ENCODE measurements around the gene EXOC7. TPM values are rescaled to one million over a fixed set of nuclear protein-coding genes. Genes with fewer than 3 reads are reported as not detected.
A peak's percentile ranks its signal among the peaks of the same experiment; 100 is the strongest.

The EXOC7 gene
- total RNA-seq, 2 experiments from 2014 or later, result 88.1 to 90.6 TPM

DNA sequence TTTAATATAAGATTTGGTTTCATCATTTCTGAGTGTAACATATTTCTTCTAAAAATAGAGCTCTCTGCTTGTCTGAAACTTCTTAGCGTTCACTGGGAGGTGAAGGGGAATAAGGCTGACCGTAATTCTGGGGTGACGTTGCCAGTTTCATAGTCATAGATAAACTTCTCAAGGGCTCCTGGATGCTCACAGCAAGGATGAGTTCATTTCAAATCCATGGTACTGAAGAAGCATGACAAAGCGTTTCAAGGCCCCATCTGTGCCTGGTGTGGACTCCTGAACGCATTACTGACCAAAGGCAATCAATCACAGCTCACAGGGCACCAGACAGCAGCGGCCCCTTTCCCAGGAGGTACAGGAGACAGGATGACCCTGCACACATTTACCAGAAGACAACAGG is 64.5 kb downstream of the EXOC7 start:
- peaks cover 61% of the 10 kb centered on the region for H3K36me3 ChIP-seq (ENCODE audit: insufficient read depth, low read length)
- Mint-ChIP-seq H3K4me3 (no peak overlapping the region), H3K4me1 (ENCODE audit: low read depth) (no peaks in the 10 kb centered on the region), H3K36me3 (ENCODE audit: low read depth) (peaks cover 62% of the 10 kb centered on the region), H3K27ac (no peak overlapping the region), H3K27me3 (no peaks in the 10 kb centered on the region), H3K9me3 (no peaks in the 10 kb centered on the region)
- ChIA-PET CTCF (no interaction called here), POLR2A (no interaction called here)
- no peaks in the 10 kb centered on the region for H3K27me3 ChIP-seq (ENCODE audit: control insufficient read depth in 1 of 2, insufficient read depth in 2 of 2, low read length in 2 of 2)
- DNase-seq (no peak), ATAC-seq (ENCODE audit: poor library complexity) (no peak)
- no peaks in the 10 kb centered on the region for H3K4me1 ChIP-seq (ENCODE audit: insufficient read depth, low read length)
- H3K9me3 ChIP-seq (ENCODE audit: control insufficient read depth in 1 of 2, insufficient read depth in 1 of 2, low read length in 2 of 2), result no peaks in the 10 kb centered on the region
- H3K4me3 ChIP-seq (ENCODE audit: low read length), result no peak overlapping the region
- no peak overlapping the region for H3K27ac ChIP-seq (ENCODE audit: low read depth in 1 of 2, low read length in 2 of 2)
- TF ChIP-seq, protein P1, sequence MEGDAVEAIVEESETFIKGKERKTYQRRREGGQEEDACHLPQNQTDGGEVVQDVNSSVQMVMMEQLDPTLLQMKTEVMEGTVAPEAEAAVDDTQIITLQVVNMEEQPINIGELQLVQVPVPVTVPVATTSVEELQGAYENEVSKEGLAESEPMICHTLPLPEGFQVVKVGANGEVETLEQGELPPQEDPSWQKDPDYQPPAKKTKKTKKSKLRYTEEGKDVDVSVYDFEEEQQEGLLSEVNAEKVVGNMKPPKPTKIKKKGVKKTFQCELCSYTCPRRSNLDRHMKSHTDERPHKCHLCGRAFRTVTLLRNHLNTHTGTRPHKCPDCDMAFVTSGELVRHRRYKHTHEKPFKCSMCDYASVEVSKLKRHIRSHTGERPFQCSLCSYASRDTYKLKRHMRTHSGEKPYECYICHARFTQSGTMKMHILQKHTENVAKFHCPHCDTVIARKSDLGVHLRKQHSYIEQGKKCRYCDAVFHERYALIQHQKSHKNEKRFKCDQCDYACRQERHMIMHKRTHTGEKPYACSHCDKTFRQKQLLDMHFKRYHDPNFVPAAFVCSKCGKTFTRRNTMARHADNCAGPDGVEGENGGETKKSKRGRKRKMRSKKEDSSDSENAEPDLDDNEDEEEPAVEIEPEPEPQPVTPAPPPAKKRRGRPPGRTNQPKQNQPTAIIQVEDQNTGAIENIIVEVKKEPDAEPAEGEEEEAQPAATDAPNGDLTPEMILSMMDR (IDR thresholded peaks at IDR 0.05), result no peak
- intact Hi-C loops (cut with DNase I, micrococcal nuclease), result no loop called here

DNA sequence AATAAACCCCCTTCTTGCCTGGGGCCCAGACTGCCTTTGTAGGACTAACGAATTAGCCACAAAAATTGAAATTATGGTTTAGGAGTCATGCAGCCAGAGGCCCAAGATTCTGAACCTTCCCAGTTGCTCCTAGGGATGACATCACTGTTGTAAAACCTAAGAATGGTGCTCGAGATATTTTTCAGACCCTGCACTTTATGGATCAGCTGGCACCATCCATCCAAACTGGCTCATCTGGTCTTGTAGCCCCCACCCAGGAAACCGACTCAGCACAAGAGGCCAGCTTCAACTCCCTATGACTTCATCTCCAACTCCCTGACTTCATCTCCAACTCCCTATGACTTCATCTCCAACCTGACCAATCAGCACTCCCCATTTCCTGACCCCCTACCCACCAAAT is 65.5 kb downstream of the EXOC7 start:
- Mint-ChIP-seq H3K36me3 (ENCODE audit: low read depth) (peaks cover 51% of the 10 kb centered on the region), H3K27ac (peak overlapping the region; percentile 24), H3K4me3 (no peak overlapping the region), H3K9me3 (no peaks in the 10 kb centered on the region), H3K4me1 (ENCODE audit: low read depth) (no peaks in the 10 kb centered on the region), H3K27me3 (no peaks in the 10 kb centered on the region)
- intact Hi-C loops (cut with DNase I, micrococcal nuclease), result no loop called here
- Histone ChIP-seq H3K27ac (ENCODE audit: low read depth in 1 of 2, low read length in 2 of 2) (no peak overlapping the region), H3K4me3 (ENCODE audit: low read length) (no peak overlapping the region), H3K27me3 (ENCODE audit: control insufficient read depth in 1 of 2, insufficient read depth in 2 of 2, low read length in 2 of 2) (no peaks in the 10 kb centered on the region), H3K4me1 (ENCODE audit: insufficient read depth, low read length) (no peaks in the 10 kb centered on the region), H3K9me3 (ENCODE audit: control insufficient read depth in 1 of 2, insufficient read depth in 1 of 2, low read length in 2 of 2) (no peaks in the 10 kb centered on the region), H3K36me3 (ENCODE audit: insufficient read depth, low read length) (peaks cover 50% of the 10 kb centered on the region)
- POLR2A ChIA-PET, result no interaction called here
- ATAC-seq (ENCODE audit: poor library complexity) (no peak), DNase-seq (no peak)
- CTCF ChIA-PET, result no interaction called here
- TF ChIP-seq, protein P1 (IDR thresholded peaks at IDR 0.05), result no peak

DNA sequence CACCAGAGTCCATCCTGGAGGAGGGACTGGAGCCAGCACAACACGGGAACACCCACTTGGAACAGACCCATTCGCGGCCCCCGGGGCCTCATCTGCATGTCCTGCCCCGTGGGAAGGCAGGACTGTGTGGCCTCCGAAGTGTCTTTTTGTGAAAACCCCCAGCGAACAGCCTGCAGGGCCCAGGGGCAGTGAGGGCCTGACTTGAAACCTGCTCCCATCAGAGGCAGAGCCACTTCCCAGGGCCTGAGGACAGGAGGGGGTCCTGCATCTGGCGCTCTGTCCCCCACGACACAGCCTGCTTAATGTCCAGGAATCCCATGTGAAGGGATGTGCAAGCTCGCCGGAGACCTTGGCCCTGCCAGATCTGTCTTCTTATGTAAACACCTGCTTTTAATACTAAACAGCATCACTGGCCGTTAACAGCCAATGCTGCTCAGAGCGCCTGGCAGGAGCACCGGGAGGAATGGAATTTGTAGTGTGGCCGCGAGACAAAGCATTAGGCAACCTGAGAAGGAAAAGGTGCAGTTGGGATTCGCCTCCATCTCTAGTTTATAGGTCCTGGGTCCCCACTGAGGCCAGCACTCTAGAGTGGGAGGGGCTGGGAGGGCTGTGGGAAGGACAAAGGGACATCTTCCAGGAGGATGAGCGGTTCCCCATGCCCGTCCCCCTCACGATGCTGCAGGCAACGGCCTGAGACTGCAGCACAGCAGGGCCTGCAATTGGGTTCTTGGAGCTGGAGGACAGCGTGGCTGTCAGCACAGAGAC is 66.9 kb downstream of the EXOC7 start:
- DNase-seq (no peak), ATAC-seq (ENCODE audit: poor library complexity) (no peak)
- Histone ChIP-seq H3K36me3 (ENCODE audit: insufficient read depth, low read length) (peaks cover 38% of the 10 kb centered on the region), H3K27me3 (ENCODE audit: control insufficient read depth in 1 of 2, insufficient read depth in 2 of 2, low read length in 2 of 2) (no peaks in the 10 kb centered on the region), H3K27ac (ENCODE audit: low read depth in 1 of 2, low read length in 2 of 2) (no peak overlapping the region), H3K9me3 (ENCODE audit: control insufficient read depth in 1 of 2, insufficient read depth in 1 of 2, low read length in 2 of 2) (no peaks in the 10 kb centered on the region), H3K4me3 (ENCODE audit: low read length) (no peak overlapping the region), H3K4me1 (ENCODE audit: insufficient read depth, low read length) (no peaks in the 10 kb centered on the region)
- POLR2A ChIA-PET, result no interaction called here
- CTCF ChIA-PET, result no interaction called here
- intact Hi-C loops (cut with DNase I, micrococcal nuclease), result no loop called here
- no peak overlapping the region for H3K4me3 Mint-ChIP-seq
- H3K4me1 Mint-ChIP-seq (ENCODE audit: low read depth), result no peaks in the 10 kb centered on the region
- no peaks in the 10 kb centered on the region for H3K27me3 Mint-ChIP-seq
- no peak overlapping the region for H3K27ac Mint-ChIP-seq
- peaks cover 40% of the 10 kb centered on the region for H3K36me3 Mint-ChIP-seq (ENCODE audit: low read depth)
- TF ChIP-seq, protein P1 (IDR thresholded peaks at IDR 0.05), result no peak
- H3K9me3 Mint-ChIP-seq, result no peaks in the 10 kb centered on the region
